Spleen (tissue), 7 donors: ENCODE data around the gene MOB1A.

Experiments
- CTCF ChIP-seq, 11 experiments: fragments of 200-600 bp in 7 of 11; fragments of 450-650 bp in 4 of 11; sonication (generic) in 4 of 11; IDR thresholded peaks in 8 of 11; conservative IDR thresholded peaks in 3 of 11; 1 replicate in 7 of 11; 2 replicates in 4 of 11; pipeline versions ENCODE4 v1.4.0 to v1.8.0; 2016 to 2021; ENCODE audit warnings: antibody characterized with exemption in 11 of 11, inconsistent platforms in 4 of 11, mild to moderate bottlenecking in 1 of 11
- POLR2A ChIP-seq, 3 donors: fragments of 450-650 bp; IDR thresholded peaks; one replicate each; pipeline ENCODE4 v1.5.1; 2017; ENCODE audit warnings: antibody characterized with exemption in 3 of 3, mild to moderate bottlenecking in 1 of 3
- donor health status: DM: no; HTN: no; CAD: no; lungs with moderate emphysema.
- donor health status: DM: no; HTN: no; CAD: no.
- donor health status: DM: no; HTN: no; CAD: no.

- TF ChIP-seq CTCF (IDR thresholded peaks at IDR 0.05 in 8 of 11, conservative IDR thresholded peaks at IDR 0.05 in 3 of 11) (no peak), POLR2A (IDR thresholded peaks at IDR 0.05) (no peak)
Measured at GRCh38 chr2:74152954-74153353, 25.7 kb downstream of the MOB1A start.
